T follicular helper cell (primary cell): ENCODE measurements around the gene TMEM158.

Source experiments
- DNase-seq: peaks from one replicate; pipeline ENCODE4 v3.0.0-alpha.2; 2020; ENCODE audit warnings: low read depth
- total RNA-seq, 2 experiments: gene quantifications; one replicate each; lab custom pipeline; 2026; lab: John Stamatoyannopoulos, UW

The TMEM158 gene
- 0 to 0.30 reads per million in 2 experiments for total RNA-seq

DNA sequence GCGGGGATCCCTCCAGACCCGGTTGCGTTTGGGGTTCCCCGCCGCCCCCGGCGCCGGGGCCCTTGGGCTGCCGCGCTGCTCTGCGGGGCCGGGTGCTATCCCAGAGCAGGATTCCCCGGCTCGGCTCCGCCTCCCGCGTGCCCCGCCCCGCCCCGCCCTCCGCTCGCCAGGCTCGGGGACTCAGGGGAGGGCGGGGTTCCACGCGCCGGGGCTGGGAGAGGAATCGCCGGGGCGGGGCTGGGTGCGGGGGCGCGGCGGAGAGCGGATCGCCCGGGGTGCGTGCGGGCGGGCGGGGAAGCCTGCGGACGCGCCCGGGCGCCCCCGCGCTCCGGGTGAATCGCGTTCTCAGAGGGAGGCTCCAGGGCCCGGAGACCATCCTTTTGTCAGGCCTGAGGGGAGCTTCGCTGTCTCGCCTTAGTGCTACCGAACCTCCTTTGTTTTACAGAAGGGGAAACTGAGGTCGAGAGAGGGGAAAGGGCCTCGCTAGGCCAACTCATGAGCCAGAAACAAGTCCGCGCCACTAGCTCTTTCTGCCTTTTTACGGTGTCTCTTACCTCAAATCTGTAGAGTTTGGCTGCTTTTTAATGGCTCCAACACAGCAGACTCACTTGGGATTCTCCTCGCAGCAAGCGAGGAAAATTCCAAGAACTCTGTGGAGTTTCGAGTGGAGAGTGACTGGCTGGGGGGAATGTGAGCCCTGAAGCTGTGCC lies at the start of gene TMEM158:
TSS of gene TMEM158 (minus strand) at position 82 of the 710 bp plus-strand sequence. CDS start 260 bp downstream, outside the sequence.
- peak; percentile 54 for DNase-seq

GRCh38 chr3:45275006-45275704 lies 49.1 kb upstream of the TMEM158 start:
- DNase-seq = no peak

- no peak for DNase-seq
These were observed 47.8 kb upstream of the TMEM158 start for GRCh38 chr3:45273681-45274515.

DNA sequence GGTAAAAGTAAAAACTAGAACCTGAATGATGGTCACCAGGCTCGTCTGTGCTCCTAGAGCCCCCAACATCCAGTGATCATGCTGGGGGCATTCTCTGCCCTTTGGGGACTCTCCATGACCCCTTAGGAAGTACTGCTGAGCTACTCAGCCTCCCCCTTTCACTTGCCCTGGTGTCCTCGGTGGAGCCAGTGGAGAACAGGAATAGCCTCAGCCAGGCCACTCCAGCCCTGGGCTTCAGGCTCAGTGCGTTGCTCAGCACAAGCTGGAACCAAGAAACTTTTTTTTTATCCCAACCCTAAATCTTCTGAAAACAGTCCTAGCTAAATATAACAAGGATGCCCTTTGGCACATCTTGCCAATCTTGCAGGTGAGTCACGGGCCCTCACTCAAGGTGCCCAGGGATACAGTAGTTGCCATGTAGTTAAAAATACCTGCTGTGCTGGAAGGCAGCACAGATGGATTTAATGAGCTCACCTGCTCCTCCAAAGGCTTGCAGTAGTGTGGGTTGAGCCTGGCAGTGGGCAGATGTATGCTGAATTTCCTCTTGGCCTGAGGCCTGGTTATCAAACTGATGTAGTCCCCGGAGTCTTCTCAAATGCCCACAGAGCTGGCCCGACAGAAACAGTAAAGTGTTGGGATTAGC lies 46.9 kb upstream of the TMEM158 start:
- no peak for DNase-seq

- no peak for DNase-seq
These were observed 46.1 kb upstream of the TMEM158 start for GRCh38 chr3:45272032-45272810.

DNA sequence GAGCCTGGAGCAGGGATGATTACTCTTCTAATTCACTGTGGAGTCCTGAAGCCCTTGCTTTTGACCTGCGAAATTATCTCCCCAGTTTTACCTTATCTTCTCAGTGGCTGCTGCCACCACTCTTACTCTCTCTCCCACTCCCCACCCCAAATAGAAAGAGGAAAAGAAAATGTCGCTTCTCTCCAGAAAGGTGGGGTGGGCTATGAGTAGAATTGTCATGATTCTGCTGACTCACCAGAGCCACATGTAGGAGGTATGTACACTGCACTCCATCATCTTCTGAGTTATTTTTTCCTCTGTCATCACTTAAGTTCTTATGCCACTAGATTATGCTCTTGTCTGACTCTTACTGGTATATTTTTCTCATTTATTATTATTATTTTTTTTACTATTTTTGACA lies 43.9 kb upstream of the TMEM158 start:
- DNase-seq = no peak

GRCh38 chr3:45267097-45267496 lies 41.0 kb upstream of the TMEM158 start:
- no peak for DNase-seq

DNA sequence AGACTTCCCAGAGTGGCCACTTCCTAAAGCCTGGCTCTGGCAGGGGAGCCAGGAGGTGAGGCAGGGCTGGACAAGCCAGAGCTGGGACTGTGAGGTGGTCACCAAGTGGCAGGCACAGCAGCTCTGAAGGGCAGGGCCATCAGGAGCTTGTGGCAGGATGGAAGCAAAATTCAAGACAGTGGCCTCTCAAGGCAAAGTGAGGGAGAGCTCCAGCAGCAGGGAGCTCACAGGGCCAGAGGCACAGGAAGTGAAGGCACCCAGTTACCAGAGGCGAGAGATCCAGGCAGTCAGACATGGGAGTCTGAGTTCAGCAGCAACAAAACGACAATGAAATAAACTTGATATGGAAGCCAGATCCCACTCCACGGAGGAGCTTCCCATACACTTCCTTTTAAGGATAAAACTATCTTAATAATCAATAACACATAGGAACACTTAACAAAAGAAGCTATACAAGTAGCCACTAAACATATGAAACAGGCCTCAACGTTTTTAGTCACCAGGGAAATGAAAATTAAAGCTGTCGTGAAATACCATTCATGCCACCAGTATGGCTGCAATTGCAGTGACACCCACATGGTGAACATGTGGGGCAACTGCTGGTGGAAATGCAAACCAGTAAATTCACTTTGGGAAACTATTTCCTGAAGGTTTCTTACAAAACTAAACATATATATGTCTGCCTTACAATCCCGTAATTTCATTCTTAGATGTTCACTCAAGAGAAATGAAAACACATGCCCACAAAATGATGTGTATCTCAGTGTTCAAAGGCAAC lies 35.4 kb upstream of the TMEM158 start:
- DNase-seq = no peak

- DNase-seq = no peak
These were observed 33.0 kb upstream of the TMEM158 start for GRCh38 chr3:45259133-45259532.

DNA sequence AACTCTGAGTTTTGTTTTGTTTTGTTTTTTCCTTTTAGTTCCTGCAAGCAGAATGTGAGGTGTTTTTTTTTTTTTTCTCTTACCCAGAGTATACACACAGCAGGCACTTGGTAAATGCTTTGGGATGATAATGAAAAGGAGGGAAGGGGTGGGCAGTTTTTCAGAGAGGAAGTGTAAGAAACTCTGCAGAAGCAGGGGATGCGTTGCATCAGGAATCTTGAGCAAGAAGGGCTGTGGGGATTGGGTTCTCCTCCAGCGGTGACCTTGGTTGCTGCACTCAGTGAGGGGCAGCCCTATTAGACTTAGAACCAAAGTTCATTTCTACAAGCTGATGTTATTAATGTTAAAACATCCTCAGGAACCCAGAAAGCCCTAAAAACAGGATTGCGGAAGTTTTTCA lies 32.2 kb upstream of the TMEM158 start:
- DNase-seq = no peak

- no peak for DNase-seq
These were observed 27.2 kb upstream of the TMEM158 start for GRCh38 chr3:45253316-45253715.

- DNase-seq = no peak
These were observed 26.7 kb upstream of the TMEM158 start for GRCh38 chr3:45252826-45253225.

GRCh38 chr3:45249391-45249790 lies 23.3 kb upstream of the TMEM158 start:
- DNase-seq = no peak

DNA sequence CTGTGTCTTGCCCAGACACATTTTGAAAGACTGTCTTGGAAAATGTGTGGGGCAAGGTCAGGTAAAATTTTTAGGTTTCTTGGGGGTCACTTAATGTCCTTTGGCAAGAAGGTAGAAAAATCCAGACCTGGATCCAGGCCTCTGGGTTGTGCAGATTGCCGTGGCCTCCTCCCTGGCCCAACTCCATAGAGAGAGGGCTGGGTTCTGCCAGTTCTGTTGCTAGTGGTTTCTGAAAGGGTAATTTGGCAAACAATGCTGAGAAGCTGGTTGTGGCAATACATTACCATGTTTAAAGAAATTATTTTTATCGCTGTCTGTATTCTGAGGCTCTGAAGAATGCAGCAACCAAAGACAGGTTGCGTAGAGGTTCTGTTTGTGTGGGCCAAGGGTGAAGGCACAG lies 20.2 kb upstream of the TMEM158 start:
- no peak for DNase-seq

DNA sequence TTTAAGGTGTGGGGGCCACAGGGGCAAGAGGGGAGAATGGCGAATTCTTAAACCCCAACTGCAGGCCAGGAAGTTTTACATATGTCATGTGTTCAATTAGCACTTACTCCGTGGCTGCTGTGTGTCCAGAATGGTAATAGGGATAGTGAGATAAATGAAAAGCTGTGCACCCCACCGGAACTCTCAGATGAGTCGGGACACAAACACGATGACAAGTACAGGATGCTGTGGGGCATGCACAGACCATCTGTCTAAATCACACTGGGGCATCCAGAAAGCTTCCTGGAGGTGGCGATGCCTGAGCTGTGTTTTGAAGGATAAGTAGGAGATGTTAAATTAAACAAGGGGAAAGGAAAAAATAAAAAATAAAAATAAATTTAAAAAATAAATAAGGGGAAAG lies 18.3 kb upstream of the TMEM158 start:
- no peak for DNase-seq

- no peak for DNase-seq
These were observed 15.1 kb upstream of the TMEM158 start for GRCh38 chr3:45241206-45241605.

GRCh38 chr3:45240292-45240691 lies 14.2 kb upstream of the TMEM158 start:
- no peak for DNase-seq

DNA sequence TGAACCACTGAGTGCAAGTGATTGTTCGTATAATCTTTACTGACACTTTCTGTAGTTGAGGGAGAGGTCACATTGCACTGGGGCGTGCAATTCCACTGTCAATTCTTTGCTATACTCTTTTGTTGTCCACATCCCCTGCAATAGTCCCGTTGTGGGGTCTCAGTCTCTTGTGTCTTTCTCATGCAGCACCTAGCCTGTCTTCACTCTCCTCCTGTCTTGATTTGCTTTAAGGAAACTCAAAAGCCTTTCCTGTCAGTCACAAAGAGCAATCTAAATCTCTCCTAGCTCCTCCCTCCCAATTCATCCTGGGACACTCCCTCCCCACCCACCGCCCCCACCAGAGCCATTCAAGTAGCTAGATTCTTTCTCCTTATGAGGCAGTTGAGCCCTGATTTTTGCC lies 13.2 kb upstream of the TMEM158 start:
- no peak for DNase-seq

GRCh38 chr3:45236964-45237363 lies 10.9 kb upstream of the TMEM158 start:
- DNase-seq = no peak

GRCh38 chr3:45235409-45235808 lies 9.3 kb upstream of the TMEM158 start:
- DNase-seq = no peak

DNA sequence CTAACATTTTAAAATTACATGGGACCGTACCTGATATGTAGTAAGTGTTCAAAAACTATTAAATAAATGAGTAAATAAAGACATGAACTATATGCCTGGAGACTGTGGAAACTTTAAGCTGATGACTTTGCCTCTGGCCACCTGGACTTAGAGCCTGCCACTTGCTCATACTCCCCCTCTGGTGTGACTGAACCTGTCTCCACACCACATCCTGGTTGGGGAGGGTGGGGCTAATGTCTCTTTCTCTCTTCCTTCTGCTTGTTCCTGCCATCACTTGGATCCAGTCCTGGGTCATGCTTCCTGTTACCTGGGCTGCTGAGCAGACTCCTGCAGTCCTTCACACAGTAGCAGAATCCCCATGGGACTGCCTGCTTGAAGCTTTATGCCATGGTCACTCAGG lies 8.2 kb upstream of the TMEM158 start:
- no peak for DNase-seq
